Caco-2 (cell line): ENCODE measurements around the gene ROBO1. TPM values are rescaled to one million over a fixed set of nuclear protein-coding genes. Genes with fewer than 3 reads are reported as not detected.

ENCODE experiments used
- BruUV-seq: library from RNA; stranded (reverse); fragments of 400-500 nt; replicated peaks from 2 replicates; lab custom pipeline; 2021; lab: Mats Ljungman, UMichigan
- CTCF ChIA-PET: fragments of 300-600 bp; sonication (Branson Sonifier 250); formaldehyde crosslinking; loops from one replicate; lab custom pipeline; 2022; ENCODE audit warnings: antibody characterized with exemption; lab: Charles Lee
- POLR2A ChIA-PET: fragments of 300-600 bp; sonication (Branson Sonifier 250); formaldehyde crosslinking; loops from one replicate; lab custom pipeline; 2022; ENCODE audit warnings: antibody characterized with exemption; lab: Charles Lee
- DNase-seq, 2 experiments: peaks; one replicate each; pipeline versions ENCODE4 v3.0.0 to v3.0.0-alpha.2; 2020 to 2022
- H3K27me3 ChIP-seq: replicated peaks from 2 replicates; pipeline ENCODE4 v1.6.0; 2011; ENCODE audit warnings: low read length; ENCODE audit not compliant: control insufficient read depth, insufficient read depth
- H3K36me3 ChIP-seq: 2 replicates; pipeline ENCODE4 v1.5.1; 2011; ENCODE audit warnings: low read length; ENCODE audit not compliant: control insufficient read depth, insufficient read depth
- H3K4me1 ChIP-seq: fragments of 250-450 bp; sonication (Bioruptor Pico); 2 replicates; pipeline ENCODE4 v1.5.1; 2020; ENCODE audit warnings: mild to moderate bottlenecking
- H3K4me3 ChIP-seq: 2 replicates; pipeline ENCODE4 v1.5.1; 2011; ENCODE audit warnings: low read depth, mild to moderate bottlenecking, control low read depth, low read length
- H3K9me3 ChIP-seq: fragments of 250-450 bp; sonication (Bioruptor Pico); 2 replicates; pipeline ENCODE4 v1.5.1; 2020; ENCODE audit warnings: mild to moderate bottlenecking, moderate library complexity
- H3K27ac Mint-ChIP-seq: one replicate; pipeline ENCODE4 v1.8.0; 2022; ENCODE audit warnings: mixed read lengths; ENCODE audit not compliant: unreplicated experiment
- H3K27me3 Mint-ChIP-seq: one replicate; pipeline ENCODE4 v1.8.0; 2022; ENCODE audit warnings: mixed read lengths; ENCODE audit not compliant: insufficient read depth, unreplicated experiment
- H3K36me3 Mint-ChIP-seq: one replicate; pipeline ENCODE4 v1.8.0; 2022; ENCODE audit warnings: mild to moderate bottlenecking, mixed read lengths; ENCODE audit not compliant: insufficient read depth, unreplicated experiment
- H3K4me1 Mint-ChIP-seq: one replicate; pipeline ENCODE4 v1.8.0; 2022; ENCODE audit warnings: low read depth, mixed read lengths; ENCODE audit not compliant: unreplicated experiment
- H3K4me3 Mint-ChIP-seq: one replicate; pipeline ENCODE4 v1.8.0; 2022; ENCODE audit warnings: mild to moderate bottlenecking, moderate library complexity, mixed read lengths; ENCODE audit not compliant: unreplicated experiment
- H3K9me3 Mint-ChIP-seq: one replicate; pipeline ENCODE4 v1.8.0; 2022; ENCODE audit warnings: mixed read lengths; ENCODE audit not compliant: unreplicated experiment
- intact Hi-C: fragments of 100-400 bp; cut with micrococcal nuclease; formaldehyde crosslinking; loops from one replicate; pipeline ENCODE4 v1.10.0; 2022; ENCODE audit not compliant: unreplicated experiment
- total RNA-seq: library from RNA; stranded (reverse); gene quantifications from 2 replicates; pipeline ENCODE4 v1.2.3, GENCODE V29; 2022
- TF ChIP-seq, protein P1 (sequence below), 2 experiments: fragments of 200-600 bp in 1 of 2; IDR thresholded peaks; 1 replicate in 1 of 2; 2 replicates in 1 of 2; pipeline versions ENCODE4 v1.5.1 to v1.8.0; 2011 to 2022; ENCODE audit warnings: antibody characterized with exemption in 1 of 2, control low read depth in 1 of 2, inconsistent platforms in 1 of 2, low read depth in 1 of 2, low read length in 1 of 2, mild to moderate bottlenecking in 1 of 2, moderate library complexity in 1 of 2; ENCODE audit not compliant: insufficient read depth in 1 of 2, severe bottlenecking in 1 of 2, unreplicated experiment in 1 of 2

ROBO1 gene
- total RNA-seq, 1 experiment from 2014 or later: 1.8 TPM

DNA sequence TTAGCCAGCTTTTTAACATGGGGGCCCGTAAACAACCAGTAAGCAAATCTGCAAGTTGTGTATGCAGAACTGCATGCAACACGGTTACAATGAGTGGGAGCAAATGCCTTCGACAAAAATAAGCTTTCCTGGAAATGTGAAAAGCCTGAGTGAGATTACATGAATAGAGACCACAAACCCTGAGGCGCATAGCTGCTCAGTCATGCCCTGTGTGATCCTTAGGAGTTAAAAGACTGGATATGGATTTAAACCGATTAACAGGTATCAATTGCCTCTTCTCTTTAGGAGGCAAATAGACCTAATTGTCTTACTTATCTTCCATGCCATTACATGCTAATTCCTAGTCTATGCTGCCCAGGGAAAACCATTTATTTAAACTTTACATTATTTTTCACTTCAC, 810.3 kb downstream of the ROBO1 start:
- H3K27ac Mint-ChIP-seq: no peak overlapping the region
- no TSS peak for BruUV-seq

DNA sequence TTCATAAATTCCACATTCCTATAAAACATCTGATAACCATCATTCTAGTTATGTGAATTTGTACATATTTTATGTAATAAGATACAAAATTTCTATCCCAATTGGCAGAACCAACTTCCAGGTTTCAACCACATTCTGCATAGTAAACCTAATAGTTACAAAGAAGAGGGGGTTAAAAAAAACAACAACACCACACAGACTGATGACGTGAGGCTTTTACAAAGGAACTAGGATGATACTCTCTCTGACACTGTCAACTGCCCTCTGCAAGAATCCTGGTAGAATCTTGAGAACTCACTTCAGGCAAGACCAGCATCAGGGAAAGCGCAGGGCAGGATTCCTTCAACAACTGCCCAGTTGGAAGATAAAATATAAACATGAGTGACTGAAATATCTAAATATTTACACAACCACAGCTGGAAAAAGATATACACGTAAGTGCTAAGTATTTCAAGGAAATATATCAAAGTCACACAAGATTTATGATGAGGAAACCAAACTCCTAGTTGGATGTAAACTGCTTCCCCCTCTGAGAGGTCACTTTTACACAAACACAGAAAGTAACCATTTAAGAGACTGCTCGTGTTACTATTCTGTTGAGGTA, 816.4 kb downstream of the ROBO1 start:
- Mint-ChIP-seq H3K4me3 (no peak overlapping the region), H3K4me1 (no peaks in the 10 kb centered on the region), H3K36me3 (no peaks in the 10 kb centered on the region), H3K27ac (no peak overlapping the region), H3K27me3 (no peaks in the 10 kb centered on the region), H3K9me3 (peaks cover 10% of the 10 kb centered on the region)
- no TSS peak for BruUV-seq
- Histone ChIP-seq H3K27me3 (no peaks in the 10 kb centered on the region), H3K4me3 (no peak overlapping the region), H3K36me3 (no peaks in the 10 kb centered on the region), H3K9me3 (no peaks in the 10 kb centered on the region), H3K4me1 (no peaks in the 10 kb centered on the region)
- no peak for DNase-seq
- intact Hi-C loops: no loop called here
- POLR2A ChIA-PET: no interaction called here
- TF ChIP-seq, protein P1, sequence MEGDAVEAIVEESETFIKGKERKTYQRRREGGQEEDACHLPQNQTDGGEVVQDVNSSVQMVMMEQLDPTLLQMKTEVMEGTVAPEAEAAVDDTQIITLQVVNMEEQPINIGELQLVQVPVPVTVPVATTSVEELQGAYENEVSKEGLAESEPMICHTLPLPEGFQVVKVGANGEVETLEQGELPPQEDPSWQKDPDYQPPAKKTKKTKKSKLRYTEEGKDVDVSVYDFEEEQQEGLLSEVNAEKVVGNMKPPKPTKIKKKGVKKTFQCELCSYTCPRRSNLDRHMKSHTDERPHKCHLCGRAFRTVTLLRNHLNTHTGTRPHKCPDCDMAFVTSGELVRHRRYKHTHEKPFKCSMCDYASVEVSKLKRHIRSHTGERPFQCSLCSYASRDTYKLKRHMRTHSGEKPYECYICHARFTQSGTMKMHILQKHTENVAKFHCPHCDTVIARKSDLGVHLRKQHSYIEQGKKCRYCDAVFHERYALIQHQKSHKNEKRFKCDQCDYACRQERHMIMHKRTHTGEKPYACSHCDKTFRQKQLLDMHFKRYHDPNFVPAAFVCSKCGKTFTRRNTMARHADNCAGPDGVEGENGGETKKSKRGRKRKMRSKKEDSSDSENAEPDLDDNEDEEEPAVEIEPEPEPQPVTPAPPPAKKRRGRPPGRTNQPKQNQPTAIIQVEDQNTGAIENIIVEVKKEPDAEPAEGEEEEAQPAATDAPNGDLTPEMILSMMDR (IDR thresholded peaks at IDR 0.05; ENCODE audit: insufficient read depth in 1 of 2, low read depth in 1 of 2, low read length in 1 of 2, severe bottlenecking in 1 of 2, unreplicated experiment in 1 of 2): no peak
- CTCF ChIA-PET: no interaction called here

More for the DNA sequence above, 810.3 kb downstream of the ROBO1 start:
- no peak for DNase-seq
- TF ChIP-seq, protein P1 (IDR thresholded peaks at IDR 0.05; ENCODE audit: insufficient read depth in 1 of 2, low read depth in 1 of 2, low read length in 1 of 2, severe bottlenecking in 1 of 2, unreplicated experiment in 1 of 2): no peak
- no peak overlapping the region for H3K4me3 Mint-ChIP-seq
- H3K36me3 Mint-ChIP-seq: no peaks in the 10 kb centered on the region
- POLR2A ChIA-PET: no interaction called here
- CTCF ChIA-PET: no interaction called here
- no peaks in the 10 kb centered on the region for H3K4me1 ChIP-seq
- no peak overlapping the region for H3K4me3 ChIP-seq
- no peaks in the 10 kb centered on the region for H3K27me3 ChIP-seq
- no peaks in the 10 kb centered on the region for H3K36me3 ChIP-seq
- H3K4me1 Mint-ChIP-seq: no peaks in the 10 kb centered on the region
- intact Hi-C loops: no loop called here
- no peaks in the 10 kb centered on the region for H3K27me3 Mint-ChIP-seq
- no peaks in the 10 kb centered on the region for H3K9me3 Mint-ChIP-seq
- no peaks in the 10 kb centered on the region for H3K9me3 ChIP-seq

DNA sequence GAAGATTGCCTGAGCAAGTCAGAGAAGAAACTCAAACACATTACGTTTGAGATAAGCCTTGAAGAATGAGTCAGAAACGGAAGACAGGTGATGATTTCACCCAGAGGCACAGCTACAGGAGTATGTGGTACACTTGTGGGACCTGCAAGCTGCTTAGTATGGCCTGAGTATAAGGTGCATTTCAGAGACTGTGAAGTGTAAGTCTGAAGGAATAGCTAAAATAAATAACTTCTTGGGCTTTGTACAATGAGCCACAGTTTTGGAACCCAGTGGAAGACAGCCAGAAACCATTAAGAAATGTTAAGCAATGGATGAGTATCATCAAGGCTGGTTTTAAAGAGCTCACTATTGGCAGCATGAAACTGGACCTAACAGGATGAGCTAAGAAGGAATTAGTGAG, 826.2 kb downstream of the ROBO1 start:
- H3K27me3 ChIP-seq: no peaks in the 10 kb centered on the region
- no peak for DNase-seq
- Mint-ChIP-seq H3K9me3 (peaks cover 10% of the 10 kb centered on the region), H3K27ac (no peak overlapping the region), H3K36me3 (no peaks in the 10 kb centered on the region), H3K4me3 (no peak overlapping the region), H3K27me3 (no peaks in the 10 kb centered on the region), H3K4me1 (no peaks in the 10 kb centered on the region)
- no peaks in the 10 kb centered on the region for H3K9me3 ChIP-seq
- ChIA-PET POLR2A (no interaction called here), CTCF (no interaction called here)
- no peaks in the 10 kb centered on the region for H3K4me1 ChIP-seq
- no peak overlapping the region for H3K4me3 ChIP-seq
- intact Hi-C loops: no loop called here
- TF ChIP-seq, protein P1 (IDR thresholded peaks at IDR 0.05; ENCODE audit: insufficient read depth in 1 of 2, low read depth in 1 of 2, low read length in 1 of 2, severe bottlenecking in 1 of 2, unreplicated experiment in 1 of 2): no peak
- no TSS peak for BruUV-seq
- no peaks in the 10 kb centered on the region for H3K36me3 ChIP-seq
